ENCODE results near the gene CIROP. TPM values are rescaled to one million over a fixed set of nuclear protein-coding genes. Genes with fewer than 3 reads are reported as not detected.

CIROP gene
- total and polyA plus RNA-seq, 9 of the 15 experiments (the other 6 are each of a cell fraction or from before 2014, with no cell fraction given), result not detected

DNA sequence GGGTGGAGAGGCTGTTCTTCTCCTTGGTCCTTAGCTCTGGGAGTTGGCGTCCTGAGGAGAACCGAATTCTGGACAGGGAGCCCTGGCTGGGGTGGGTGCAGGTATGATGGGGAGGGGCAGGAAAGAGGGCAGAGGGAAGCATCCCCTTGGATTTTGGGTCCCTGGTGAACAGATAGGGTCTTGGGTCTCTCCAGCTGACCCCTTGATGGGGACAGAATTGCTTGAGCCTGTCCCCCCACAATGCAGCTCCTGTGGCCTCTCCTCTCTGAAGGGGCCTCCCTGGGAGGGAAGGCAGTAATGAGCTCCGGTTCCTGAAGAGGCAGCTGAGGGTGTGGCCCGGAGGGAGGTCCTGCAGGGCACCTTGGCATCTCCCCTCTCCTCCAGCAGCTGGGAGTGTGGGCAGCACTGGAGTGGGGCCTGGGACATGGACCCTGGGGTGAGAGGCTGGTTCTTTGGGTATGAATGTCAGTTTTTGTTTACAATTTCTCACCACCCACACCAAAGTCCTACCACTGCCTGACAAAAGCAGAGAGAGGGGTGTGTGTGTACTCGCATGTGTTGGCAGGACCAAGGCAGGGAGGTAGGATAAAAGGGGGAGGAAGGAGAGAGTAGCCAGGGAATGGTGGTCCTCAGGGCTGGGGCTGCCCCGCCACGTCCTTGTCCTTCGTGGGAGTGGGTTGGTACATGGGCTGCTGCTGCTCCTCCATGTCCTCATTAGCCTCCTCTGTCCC lies 21.9 kb upstream of the CIROP start (continued):
- TF ChIP-seq MGA (IDR thresholded peaks at IDR 0.05) (no peak), PTTG1 (tag; IDR thresholded peaks at IDR 0.05; ENCODE audit: low read depth) (no peak), PML (IDR thresholded peaks at IDR 0.05; ENCODE audit: low read length) (no peak), MED1 (CRISPR knock-in tag; IDR thresholded peaks at IDR 0.05; ENCODE audit: borderline replicate concordance) (no peak), RUNX1 (IDR thresholded peaks at IDR 0.05; ENCODE audit: low read depth) (no peak), DLX4 (CRISPR knock-in tag; IDR thresholded peaks at IDR 0.05) (no peak), ZNF780A (CRISPR knock-in tag; IDR thresholded peaks at IDR 0.05) (no peak), ZNF175 (CRISPR knock-in tag; IDR thresholded peaks at IDR 0.05; ENCODE audit: low read depth) (no peak), DMBX1 (CRISPR knock-in tag; IDR thresholded peaks at IDR 0.05; ENCODE audit: borderline replicate concordance) (no peak)
- TF ChIP-seq, protein P1, sequence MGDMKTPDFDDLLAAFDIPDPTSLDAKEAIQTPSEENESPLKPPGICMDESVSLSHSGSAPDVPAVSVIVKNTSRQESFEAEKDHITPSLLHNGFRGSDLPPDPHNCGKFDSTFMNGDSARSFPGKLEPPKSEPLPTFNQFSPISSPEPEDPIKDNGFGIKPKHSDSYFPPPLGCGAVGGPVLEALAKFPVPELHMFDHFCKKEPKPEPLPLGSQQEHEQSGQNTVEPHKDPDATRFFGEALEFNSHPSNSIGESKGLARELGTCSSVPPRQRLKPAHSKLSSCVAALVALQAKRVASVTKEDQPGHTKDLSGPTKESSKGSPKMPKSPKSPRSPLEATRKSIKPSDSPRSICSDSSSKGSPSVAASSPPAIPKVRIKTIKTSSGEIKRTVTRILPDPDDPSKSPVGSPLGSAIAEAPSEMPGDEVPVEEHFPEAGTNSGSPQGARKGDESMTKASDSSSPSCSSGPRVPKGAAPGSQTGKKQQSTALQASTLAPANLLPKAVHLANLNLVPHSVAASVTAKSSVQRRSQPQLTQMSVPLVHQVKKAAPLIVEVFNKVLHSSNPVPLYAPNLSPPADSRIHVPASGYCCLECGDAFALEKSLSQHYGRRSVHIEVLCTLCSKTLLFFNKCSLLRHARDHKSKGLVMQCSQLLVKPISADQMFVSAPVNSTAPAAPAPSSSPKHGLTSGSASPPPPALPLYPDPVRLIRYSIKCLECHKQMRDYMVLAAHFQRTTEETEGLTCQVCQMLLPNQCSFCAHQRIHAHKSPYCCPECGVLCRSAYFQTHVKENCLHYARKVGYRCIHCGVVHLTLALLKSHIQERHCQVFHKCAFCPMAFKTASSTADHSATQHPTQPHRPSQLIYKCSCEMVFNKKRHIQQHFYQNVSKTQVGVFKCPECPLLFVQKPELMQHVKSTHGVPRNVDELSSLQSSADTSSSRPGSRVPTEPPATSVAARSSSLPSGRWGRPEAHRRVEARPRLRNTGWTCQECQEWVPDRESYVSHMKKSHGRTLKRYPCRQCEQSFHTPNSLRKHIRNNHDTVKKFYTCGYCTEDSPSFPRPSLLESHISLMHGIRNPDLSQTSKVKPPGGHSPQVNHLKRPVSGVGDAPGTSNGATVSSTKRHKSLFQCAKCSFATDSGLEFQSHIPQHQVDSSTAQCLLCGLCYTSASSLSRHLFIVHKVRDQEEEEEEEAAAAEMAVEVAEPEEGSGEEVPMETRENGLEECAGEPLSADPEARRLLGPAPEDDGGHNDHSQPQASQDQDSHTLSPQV (IDR thresholded peaks at IDR 0.05), result no peak

Measured in K562 (cell line).